GM12801 (cell line): ENCODE results near the gene ENKD1.

ENCODE experiments used
- CTCF ChIP-seq: IDR thresholded peaks from one replicate; pipeline ENCODE4 v1.5.1; 2011; ENCODE audit warnings: control low read depth; ENCODE audit not compliant: insufficient read length; ENCODE audit errors: extremely low read depth

ENKD1 gene

GRCh38 chr16:67677712-67678111 is 11.2 kb upstream of the ENKD1 start:
- TF ChIP-seq CTCF = no peak

DNA sequence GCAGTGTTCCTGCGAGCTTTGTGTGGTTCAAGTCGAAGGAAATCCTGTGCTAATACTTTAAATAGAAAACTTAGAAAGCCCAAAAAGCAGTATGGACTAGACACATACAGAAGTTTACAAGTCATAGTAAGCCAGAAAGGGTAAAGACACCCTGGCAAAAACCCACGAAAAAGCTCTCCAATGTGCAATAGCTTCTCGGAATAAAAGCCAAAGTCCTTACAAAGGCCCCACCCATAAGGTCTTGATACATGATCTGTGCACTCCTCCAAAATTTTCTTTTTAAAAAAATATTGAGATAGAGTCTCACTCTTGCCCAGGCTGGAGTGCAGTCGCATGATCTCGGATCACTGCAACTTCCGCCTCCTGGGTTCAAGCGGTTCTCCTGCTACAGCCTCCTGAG is 10.4 kb upstream of the ENKD1 start:
- TF ChIP-seq CTCF = no peak

DNA sequence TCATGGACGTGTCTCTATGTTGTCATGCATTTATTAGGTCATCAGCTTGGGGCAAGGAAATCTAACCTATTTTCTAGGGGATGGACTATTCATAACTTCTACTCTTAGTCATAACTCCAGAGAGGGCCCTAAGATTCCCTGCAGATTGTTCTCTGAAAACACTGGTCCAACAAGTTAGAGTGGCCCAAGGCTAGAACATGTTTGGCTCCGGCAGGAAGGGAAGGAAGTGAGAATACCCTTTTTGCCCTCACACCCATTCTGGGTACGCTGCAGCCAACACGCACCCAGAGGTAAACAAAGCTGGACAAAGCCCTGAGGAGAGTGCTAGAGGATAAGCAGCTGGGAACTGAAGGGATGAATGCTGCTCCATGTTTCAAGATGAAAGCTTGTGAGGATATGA is 10.0 kb upstream of the ENKD1 start:
- TF ChIP-seq CTCF = no peak

GRCh38 chr16:67675999-67676398 is 9.4 kb upstream of the ENKD1 start:
- no peak for TF ChIP-seq CTCF

- TF ChIP-seq CTCF = no peak
Measured at GRCh38 chr16:67675579-67675935, 9.0 kb upstream of the ENKD1 start.

- no peak for TF ChIP-seq CTCF
Measured at GRCh38 chr16:67674851-67675578, 8.5 kb upstream of the ENKD1 start.

- no peak for TF ChIP-seq CTCF
Measured at GRCh38 chr16:67673712-67674580, 7.4 kb upstream of the ENKD1 start.
